Measurements from ENCODE around the gene MYO1D. TPM values are rescaled to one million over a fixed set of nuclear protein-coding genes. Genes with fewer than 3 reads are reported as not detected.

MYO1D gene
- total RNA-seq, 2 donors from 2014 or later = 42.9 to 43.7 TPM

DNA sequence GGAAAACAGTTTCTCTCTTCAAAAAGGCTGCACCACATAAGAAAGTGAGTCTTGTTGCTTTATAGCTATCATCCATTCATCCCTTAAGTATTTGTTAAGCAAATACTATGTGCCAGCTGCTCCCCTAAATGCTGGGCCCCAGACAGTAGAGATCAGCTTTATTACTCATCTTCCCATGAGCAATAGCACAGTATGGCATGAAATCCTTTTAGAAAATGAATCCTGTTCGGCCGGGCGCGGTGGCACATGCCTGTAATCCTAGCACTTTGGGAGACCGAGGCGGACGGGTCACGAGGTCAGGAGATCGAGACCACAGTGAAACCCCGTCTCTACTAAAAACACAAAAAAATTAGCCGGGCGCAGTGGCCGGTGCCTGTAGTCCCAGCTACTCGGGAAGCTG is 99.5 kb downstream of the MYO1D start:
- Histone ChIP-seq H3K9ac (ENCODE audit: extremely low read depth, low read length, poor library complexity, severe bottlenecking) (no peak overlapping the region), H3K4me1 (ENCODE audit: control insufficient read depth, insufficient read depth, low read length) (peaks cover 5% of the 10 kb centered on the region), H3K4me3 (ENCODE audit: low read length) (no peak overlapping the region), H3K9me3 (ENCODE audit: control insufficient read depth, low read length) (peaks cover 6% of the 10 kb centered on the region), H3K36me3 (ENCODE audit: control insufficient read depth, insufficient read depth, low read length) (peaks cover 3% of the 10 kb centered on the region), H3K27me3 (ENCODE audit: control insufficient read depth, insufficient read depth, low read length, poor library complexity, severe bottlenecking) (no peaks in the 10 kb centered on the region), H3K27ac (ENCODE audit: low read depth, low read length) (no peak overlapping the region)
- Mint-ChIP-seq H3K36me3 (ENCODE audit: low read depth) (peaks cover 18% of the 10 kb centered on the region), H3K27me3 (ENCODE audit: insufficient read depth) (no peaks in the 10 kb centered on the region), H3K27ac (no peak overlapping the region), H3K4me3 (no peak overlapping the region), H3K9me3 (peaks cover 9% of the 10 kb centered on the region), H3K4me1 (peaks cover 16% of the 10 kb centered on the region)
- DNase-seq = no peak
- WGBS, 2 experiments (ENCODE audit: insufficient coverage in 1 of 2, insufficient read length in 1 of 2) = 96 to 98% methylated on average over 10 to 14 of the region's 14 CpGs
- TF ChIP-seq, protein P1, sequence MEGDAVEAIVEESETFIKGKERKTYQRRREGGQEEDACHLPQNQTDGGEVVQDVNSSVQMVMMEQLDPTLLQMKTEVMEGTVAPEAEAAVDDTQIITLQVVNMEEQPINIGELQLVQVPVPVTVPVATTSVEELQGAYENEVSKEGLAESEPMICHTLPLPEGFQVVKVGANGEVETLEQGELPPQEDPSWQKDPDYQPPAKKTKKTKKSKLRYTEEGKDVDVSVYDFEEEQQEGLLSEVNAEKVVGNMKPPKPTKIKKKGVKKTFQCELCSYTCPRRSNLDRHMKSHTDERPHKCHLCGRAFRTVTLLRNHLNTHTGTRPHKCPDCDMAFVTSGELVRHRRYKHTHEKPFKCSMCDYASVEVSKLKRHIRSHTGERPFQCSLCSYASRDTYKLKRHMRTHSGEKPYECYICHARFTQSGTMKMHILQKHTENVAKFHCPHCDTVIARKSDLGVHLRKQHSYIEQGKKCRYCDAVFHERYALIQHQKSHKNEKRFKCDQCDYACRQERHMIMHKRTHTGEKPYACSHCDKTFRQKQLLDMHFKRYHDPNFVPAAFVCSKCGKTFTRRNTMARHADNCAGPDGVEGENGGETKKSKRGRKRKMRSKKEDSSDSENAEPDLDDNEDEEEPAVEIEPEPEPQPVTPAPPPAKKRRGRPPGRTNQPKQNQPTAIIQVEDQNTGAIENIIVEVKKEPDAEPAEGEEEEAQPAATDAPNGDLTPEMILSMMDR (conservative IDR thresholded peaks at IDR 0.05) = no peak

DNA sequence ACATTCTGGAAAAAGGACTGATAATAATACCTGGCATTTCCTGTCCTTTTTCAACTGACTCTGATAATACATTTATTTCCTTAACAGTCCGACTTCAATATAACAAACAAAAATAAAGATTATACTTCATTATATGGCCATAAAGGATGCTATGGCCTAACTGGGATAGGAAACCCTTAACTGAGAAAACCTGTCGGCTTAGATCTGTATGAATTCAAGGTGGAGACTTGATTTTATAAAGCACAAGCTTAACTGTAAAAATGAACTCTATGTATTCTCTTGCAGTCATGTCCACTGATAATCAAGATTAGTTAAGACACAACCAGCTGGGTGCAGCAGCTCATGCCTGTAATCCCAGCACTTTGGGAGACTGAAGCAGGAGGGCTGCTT is 102.2 kb downstream of the MYO1D start:
- Mint-ChIP-seq H3K4me1 (peaks cover 34% of the 10 kb centered on the region), H3K27me3 (ENCODE audit: insufficient read depth) (no peaks in the 10 kb centered on the region), H3K27ac (peak overlapping the region; percentile 87), H3K4me3 (no peak overlapping the region), H3K9me3 (peaks cover 9% of the 10 kb centered on the region), H3K36me3 (ENCODE audit: low read depth) (peaks cover 21% of the 10 kb centered on the region)
- DNase-seq = no peak
- Histone ChIP-seq H3K27me3 (ENCODE audit: control insufficient read depth, insufficient read depth, low read length, poor library complexity, severe bottlenecking) (no peaks in the 10 kb centered on the region), H3K36me3 (ENCODE audit: control insufficient read depth, insufficient read depth, low read length) (peaks cover 9% of the 10 kb centered on the region), H3K4me3 (ENCODE audit: low read length) (peak overlapping the region; percentile 52), H3K9me3 (ENCODE audit: control insufficient read depth, low read length) (peaks cover 8% of the 10 kb centered on the region), H3K27ac (ENCODE audit: low read depth, low read length) (no peak overlapping the region), H3K4me1 (ENCODE audit: control insufficient read depth, insufficient read depth, low read length) (peaks cover 17% of the 10 kb centered on the region), H3K9ac (ENCODE audit: extremely low read depth, low read length, poor library complexity, severe bottlenecking) (no peak overlapping the region)
- TF ChIP-seq, protein P1 (conservative IDR thresholded peaks at IDR 0.05) = no peak
- WGBS, 2 experiments (ENCODE audit: insufficient coverage in 1 of 2, insufficient read length in 1 of 2) = 67 to 93% methylated on average over 1 to 2 of the region's 2 CpGs

DNA sequence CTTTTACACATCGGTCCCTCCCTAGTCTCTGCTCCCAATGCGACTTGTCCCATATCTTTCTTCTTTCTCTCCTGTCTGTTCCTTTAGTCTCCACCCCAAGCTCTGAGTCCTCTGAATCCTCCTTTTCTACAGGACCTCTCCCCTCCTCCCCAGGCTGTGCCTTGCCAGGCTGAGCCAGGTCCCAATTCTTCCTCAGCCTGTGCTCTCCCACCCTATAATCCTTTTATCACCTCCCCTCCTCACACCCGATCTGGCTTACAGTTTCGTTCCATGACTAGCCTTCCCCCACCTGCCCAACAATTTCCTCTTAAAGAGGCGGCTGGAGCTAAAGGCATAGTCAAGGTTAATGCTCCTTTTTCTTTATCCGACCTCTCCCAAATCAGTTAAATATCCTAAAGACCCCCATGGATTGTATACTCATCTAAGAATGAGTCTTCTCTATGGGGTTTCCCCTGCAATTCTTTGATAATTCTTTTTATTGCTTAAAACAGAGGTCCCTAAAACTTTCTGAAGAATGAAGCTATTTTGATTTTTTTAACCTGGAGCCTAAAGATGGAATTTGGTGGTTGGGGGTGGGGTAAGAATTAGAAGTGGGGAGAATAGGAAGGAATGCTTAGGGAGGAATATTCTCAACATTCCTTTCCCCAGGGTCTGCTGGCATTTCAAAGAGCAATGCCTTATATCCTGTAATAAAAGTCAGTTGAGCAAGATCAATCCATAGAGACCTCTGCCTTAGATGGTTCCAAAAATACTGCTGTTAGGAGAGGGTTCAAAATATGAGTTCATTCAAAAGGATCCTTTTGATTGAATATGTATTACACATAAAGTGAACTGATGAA is 102.8 kb downstream of the MYO1D start:
- WGBS, 2 experiments (ENCODE audit: insufficient coverage in 1 of 2, insufficient read length in 1 of 2) = 45 to 73% methylated on average over 3 to 6 of the region's 6 CpGs
- Mint-ChIP-seq H3K36me3 (ENCODE audit: low read depth) (peaks cover 21% of the 10 kb centered on the region), H3K27ac (peak overlapping the region; percentile 87), H3K27me3 (ENCODE audit: insufficient read depth) (no peaks in the 10 kb centered on the region), H3K4me1 (peaks cover 35% of the 10 kb centered on the region), H3K4me3 (no peak overlapping the region), H3K9me3 (peaks cover 9% of the 10 kb centered on the region)
- H3K27me3 ChIP-seq (ENCODE audit: control insufficient read depth, insufficient read depth, low read length, poor library complexity, severe bottlenecking) = no peaks in the 10 kb centered on the region
- peaks cover 9% of the 10 kb centered on the region for H3K36me3 ChIP-seq (ENCODE audit: control insufficient read depth, insufficient read depth, low read length)
- H3K4me3 ChIP-seq (ENCODE audit: low read length) = peak overlapping the region; percentile 52
- H3K9me3 ChIP-seq (ENCODE audit: control insufficient read depth, low read length) = peaks cover 8% of the 10 kb centered on the region
- DNase-seq = peak; percentile 81
- no peak overlapping the region for H3K27ac ChIP-seq (ENCODE audit: low read depth, low read length)
- TF ChIP-seq, protein P1 (conservative IDR thresholded peaks at IDR 0.05) = no peak
- no peak overlapping the region for H3K9ac ChIP-seq (ENCODE audit: extremely low read depth, low read length, poor library complexity, severe bottlenecking)
- peaks cover 18% of the 10 kb centered on the region for H3K4me1 ChIP-seq (ENCODE audit: control insufficient read depth, insufficient read depth, low read length)
